GM12878 (cell line): Measurements from ENCODE around the gene KIF3A. TPM values are rescaled to one million over a fixed set of nuclear protein-coding genes. Genes with fewer than 3 reads are reported as not detected.

Experiments
- ATAC-seq: fragments of 200-7000 bp; cut with Tn5 transposase; 3 replicates; pipeline ENCODE4 v1.9.1; 2020; ENCODE audit warnings: mild to moderate bottlenecking, moderate library complexity
- BruUV-seq: library from RNA; stranded (reverse); fragments of 400-500 nt; replicated peaks from 2 replicates; lab custom pipeline; 2021; lab: Mats Ljungman, UMichigan
- CTCF ChIA-PET: fragments of 300-600 bp; sonication (Branson Sonifier 250); formaldehyde crosslinking; extraction: SDS; loops from one replicate; lab custom pipeline; 2021; ENCODE audit warnings: inconsistent platforms; lab: Yijun Ruan, JAX
- POLR2A ChIA-PET: fragments of 350-600 bp; formaldehyde crosslinking; extraction: SDS; loops from one replicate; lab custom pipeline; 2021; ENCODE audit warnings: inconsistent platforms; lab: Charles Lee
- RAD21 ChIA-PET: fragments of 300-600 bp; sonication (Branson Sonifier 250); formaldehyde crosslinking; loops from one replicate; lab custom pipeline; 2023; ENCODE audit warnings: antibody characterized with exemption; ENCODE audit not compliant: unreplicated experiment; lab: Charles Lee
- SMC1A ChIA-PET: fragments of 300-600 bp; sonication (Branson Sonifier 250); formaldehyde crosslinking; loops from one replicate; lab custom pipeline; 2023; ENCODE audit not compliant: unreplicated experiment, uncharacterized antibody; lab: Charles Lee
- DNase-seq: peaks from one replicate; pipeline ENCODE4 v3.0.0-alpha.2; 2011; ENCODE audit warnings: low read depth, low spot score
- FAIRE-seq: peaks from 3 replicates; lab custom pipeline; 2011; peaks lifted over from hg19 to GRCh38; lab: Jason Lieb, UNC
- H2AFZ ChIP-seq: 2 replicates; pipeline ENCODE4 v1.6.0; 2011; ENCODE audit warnings: low read depth, low read length, control low read depth; ENCODE audit not compliant: control insufficient read depth
- H3K27ac ChIP-seq: 2 replicates; pipeline ENCODE4 v1.5.1; 2011; ENCODE audit warnings: control low read depth; ENCODE audit not compliant: control insufficient read depth, insufficient read depth
- H3K27me3 ChIP-seq, 2 experiments: replicated peaks in 1 of 2; 2 replicates each; pipeline versions ENCODE4 v1.6.0 to v1.6.1; 2011; ENCODE audit warnings: low read length in 1 of 2; ENCODE audit not compliant: control insufficient read depth in 2 of 2, insufficient read depth in 2 of 2
- H3K36me3 ChIP-seq, 2 experiments: 2 replicates each; pipeline ENCODE4 v1.5.1; 2011; ENCODE audit warnings: low read length in 1 of 2; ENCODE audit not compliant: control insufficient read depth in 2 of 2, insufficient read depth in 2 of 2
- H3K4me1 ChIP-seq: 2 replicates; pipeline ENCODE4 v1.6.1; 2011; ENCODE audit warnings: mild to moderate bottlenecking, low read length, moderate library complexity, mixed read lengths; ENCODE audit not compliant: control insufficient read depth, insufficient read depth
- H3K4me2 ChIP-seq: 2 replicates; pipeline ENCODE4 v1.6.0; 2011; ENCODE audit warnings: control low read depth; ENCODE audit not compliant: control insufficient read depth, insufficient read depth
- H3K4me3 ChIP-seq: fragments of 200-600 bp; sonication (generic); 2 replicates; pipeline ENCODE4 v1.5.1; 2016
- H3K79me2 ChIP-seq: 2 replicates; pipeline ENCODE4 v1.6.0; 2011; ENCODE audit warnings: low read length; ENCODE audit not compliant: control insufficient read depth, insufficient read depth
- H3K9ac ChIP-seq: 2 replicates; pipeline ENCODE4 v1.8.0; 2011; ENCODE audit warnings: low read length, control low read depth, mixed read lengths; ENCODE audit not compliant: control insufficient read depth, insufficient read depth
- H3K9me3 ChIP-seq: replicated peaks from 3 replicates; pipeline ENCODE4 v1.5.1; 2011; ENCODE audit warnings: mild to moderate bottlenecking, low read length; ENCODE audit not compliant: control insufficient read depth, insufficient read depth
- H4K20me1 ChIP-seq: 2 replicates; pipeline ENCODE4 v1.6.0; 2011; ENCODE audit not compliant: control insufficient read depth, insufficient read depth
- RBBP5 ChIP-seq: fragments of 200-600 bp; sonication (generic); conservative IDR thresholded peaks from 2 replicates; pipeline ENCODE4 v1.6.1; 2016
- WGBS: methylation state at CpG from one replicate; pipeline ENCODE4 v1.1.6; 2016; ENCODE audit warnings: low lambda C conversion rate; ENCODE audit not compliant: insufficient replicate concordance, insufficient coverage; ENCODE audit errors: missing lambda C conversion rate; 5-methylcytosine and 5-hydroxymethylcytosine counted together
- in situ Hi-C: fragments of 300-500 bp; cut with MboI; formaldehyde crosslinking; loops from 9 replicates; pipeline ENCODE4 v1.14.3; 2018; ENCODE audit warnings: mixed read lengths
- intact Hi-C: fragments of 100-400 bp; cut with micrococcal nuclease; formaldehyde crosslinking; loops from one replicate; pipeline ENCODE4 v1.14.2; 2022; ENCODE audit not compliant: unreplicated experiment
- polyA plus RNA-seq, 11 experiments: library from polyadenylated mRNA; depleted of rRNA in 4 of 11; unstranded in 6 of 11; stranded (reverse) in 5 of 11; fragments of >200 nt; fragmentation: Nextera tagmentation in 4 of 11; fragmentation: Illumina TruSeq in 1 of 11; extraction: Ambion mirVana in 4 of 11; extraction: Trizol in 1 of 11; gene quantifications; 1 replicate in 1 of 11; 2 replicates in 10 of 11; pipeline versions ENCODE4 v1.2.1 to v1.2.3, GENCODE V29; 2011 to 2016; ENCODE audit warnings: inconsistent platforms in 2 of 11, missing spikeins in 2 of 11, low read depth in 1 of 11
- total RNA-seq, 4 experiments: library from RNA; depleted of rRNA in 3 of 4; stranded (reverse); fragments of >200 nt in 3 of 4; fragmentation: Illumina TruSeq in 1 of 4; extraction: Trizol in 1 of 4; gene quantifications; 2 replicates each; pipeline versions ENCODE4 v1.2.1 to v1.2.3, GENCODE V29; 2013 to 2021
- TF ChIP-seq, protein P1 (sequence below): fragments of 450-650 bp; IDR thresholded peaks from 2 replicates; pipeline ENCODE4 v1.6.1; 2016; ENCODE audit warnings: mild to moderate bottlenecking

The KIF3A gene
- total and polyA plus RNA-seq, 10 of the 15 experiments (the other 5 are each of a cell fraction or from before 2014, with no cell fraction given), result 2.7 to 36.5 (median 10.0) TPM

DNA sequence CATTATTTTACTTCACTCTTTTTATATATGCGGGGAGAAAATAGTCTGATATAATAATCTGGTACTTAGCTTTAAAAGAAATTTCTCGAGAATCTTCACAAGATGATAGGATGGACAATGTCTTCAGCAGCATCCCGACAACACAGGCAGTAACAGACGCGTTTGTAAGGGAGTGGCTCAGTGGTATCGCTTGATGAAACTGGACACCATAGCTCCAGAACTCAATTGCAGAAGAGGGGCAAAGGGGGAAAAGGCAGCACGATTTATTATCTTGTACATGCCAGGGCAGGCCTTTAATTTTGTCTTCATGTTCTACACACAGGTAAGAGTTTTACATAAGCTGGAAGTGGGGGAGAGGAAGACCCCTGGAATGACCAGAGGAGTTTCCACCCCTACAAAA lies 47.8 kb downstream of the KIF3A start:
- Histone ChIP-seq H3K4me3 (no peak overlapping the region), H3K27me3 (no peaks in the 10 kb centered on the region), H2AFZ (no peak overlapping the region), H3K9ac (no peak overlapping the region), H3K27ac (no peak overlapping the region), H3K9me3 (no peaks in the 10 kb centered on the region; the same call in 2 of the 3 replicates), H4K20me1 (no peaks in the 10 kb centered on the region), H3K4me1 (peaks cover 18% of the 10 kb centered on the region; the same call in 1 of the 2 replicates), H3K79me2 (no peaks in the 10 kb centered on the region), H3K4me2 (no peak overlapping the region), H3K36me3 (no peaks in the 10 kb centered on the region)
- ChIA-PET RAD21 (interaction anchor here (0.9 to 8.2 kb wide), 14 partner anchors 11 to 130 kb away, joined by 3 to 95 read pairs (median 5); partner anchors contain the start of genes IL4 and KIF3A), SMC1A (interaction anchor here (0.7 to 8.8 kb wide), 23 partner anchors 13 to 162 kb away, joined by 3 to 116 read pairs (median 4); partner anchors contain the start of genes IL13, IL4 and KIF3A), POLR2A (interaction anchor here (0.6 to 8.8 kb wide), 14 partner anchors 13 to 87 kb away, joined by 3 to 79 read pairs (median 3); partner anchors contain the start of gene IL4), CTCF (interaction anchor here (0.9 to 4.4 kb wide), 6 partner anchors 11 to 118 kb away, joined by 3 to 20 read pairs (median 6); no protein-coding TSS in a partner anchor)
- no peak for ATAC-seq
- TSS peak; percentile 100 for BruUV-seq
- no peak for DNase-seq
- TF ChIP-seq, protein P1, sequence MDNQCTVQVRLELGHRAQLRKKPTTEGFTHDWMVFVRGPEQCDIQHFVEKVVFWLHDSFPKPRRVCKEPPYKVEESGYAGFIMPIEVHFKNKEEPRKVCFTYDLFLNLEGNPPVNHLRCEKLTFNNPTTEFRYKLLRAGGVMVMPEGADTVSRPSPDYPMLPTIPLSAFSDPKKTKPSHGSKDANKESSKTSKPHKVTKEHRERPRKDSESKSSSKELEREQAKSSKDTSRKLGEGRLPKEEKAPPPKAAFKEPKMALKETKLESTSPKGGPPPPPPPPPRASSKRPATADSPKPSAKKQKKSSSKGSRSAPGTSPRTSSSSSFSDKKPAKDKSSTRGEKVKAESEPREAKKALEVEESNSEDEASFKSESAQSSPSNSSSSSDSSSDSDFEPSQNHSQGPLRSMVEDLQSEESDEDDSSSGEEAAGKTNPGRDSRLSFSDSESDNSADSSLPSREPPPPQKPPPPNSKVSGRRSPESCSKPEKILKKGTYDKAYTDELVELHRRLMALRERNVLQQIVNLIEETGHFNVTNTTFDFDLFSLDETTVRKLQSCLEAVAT, result peak; percentile 51
- TF ChIP-seq RBBP5, result no peak
- FAIRE-seq, result no peak
- in situ Hi-C loops (no loop called here), intact Hi-C loops (loop anchor here (2.0 kb wide), 1 partner anchor 27 kb away; no protein-coding TSS in a partner anchor)
- WGBS, result 99% methylated on average over 7 of the region's 7 CpGs
